GM12878 (cell line): ENCODE data around the gene AFTPH. TPM values are rescaled to one million over a fixed set of nuclear protein-coding genes. Genes with fewer than 3 reads are reported as not detected.

Experiments
- ATAC-seq: fragments of 200-7000 bp; cut with Tn5 transposase; 3 replicates; pipeline ENCODE4 v1.9.1; 2020; ENCODE audit warnings: mild to moderate bottlenecking, moderate library complexity
- BruUV-seq: library from RNA; stranded (reverse); fragments of 400-500 nt; replicated peaks from 2 replicates; lab custom pipeline; 2021; lab: Mats Ljungman, UMichigan
- CTCF ChIA-PET: fragments of 300-600 bp; sonication (Branson Sonifier 250); formaldehyde crosslinking; extraction: SDS; loops from one replicate; lab custom pipeline; 2021; ENCODE audit warnings: inconsistent platforms; lab: Yijun Ruan, JAX
- POLR2A ChIA-PET: fragments of 350-600 bp; formaldehyde crosslinking; extraction: SDS; loops from one replicate; lab custom pipeline; 2021; ENCODE audit warnings: inconsistent platforms; lab: Charles Lee
- RAD21 ChIA-PET: fragments of 300-600 bp; sonication (Branson Sonifier 250); formaldehyde crosslinking; loops from one replicate; lab custom pipeline; 2023; ENCODE audit warnings: antibody characterized with exemption; ENCODE audit not compliant: unreplicated experiment; lab: Charles Lee
- SMC1A ChIA-PET: fragments of 300-600 bp; sonication (Branson Sonifier 250); formaldehyde crosslinking; loops from one replicate; lab custom pipeline; 2023; ENCODE audit not compliant: unreplicated experiment, uncharacterized antibody; lab: Charles Lee
- DNase-seq: peaks from one replicate; pipeline ENCODE4 v3.0.0-alpha.2; 2011; ENCODE audit warnings: low read depth, low spot score
- FAIRE-seq: peaks from 3 replicates; lab custom pipeline; 2011; peaks lifted over from hg19 to GRCh38; lab: Jason Lieb, UNC
- H2AFZ ChIP-seq: 2 replicates; pipeline ENCODE4 v1.6.0; 2011; ENCODE audit warnings: low read depth, low read length, control low read depth; ENCODE audit not compliant: control insufficient read depth
- H3K27ac ChIP-seq: 2 replicates; pipeline ENCODE4 v1.5.1; 2011; ENCODE audit warnings: control low read depth; ENCODE audit not compliant: control insufficient read depth, insufficient read depth
- H3K27me3 ChIP-seq, 2 experiments: replicated peaks in 1 of 2; 2 replicates each; pipeline versions ENCODE4 v1.6.0 to v1.6.1; 2011; ENCODE audit warnings: low read length in 1 of 2; ENCODE audit not compliant: control insufficient read depth in 2 of 2, insufficient read depth in 2 of 2
- H3K36me3 ChIP-seq, 2 experiments: 2 replicates each; pipeline ENCODE4 v1.5.1; 2011; ENCODE audit warnings: low read length in 1 of 2; ENCODE audit not compliant: control insufficient read depth in 2 of 2, insufficient read depth in 2 of 2
- H3K4me1 ChIP-seq: 2 replicates; pipeline ENCODE4 v1.6.1; 2011; ENCODE audit warnings: mild to moderate bottlenecking, low read length, moderate library complexity, mixed read lengths; ENCODE audit not compliant: control insufficient read depth, insufficient read depth
- H3K4me2 ChIP-seq: 2 replicates; pipeline ENCODE4 v1.6.0; 2011; ENCODE audit warnings: control low read depth; ENCODE audit not compliant: control insufficient read depth, insufficient read depth
- H3K4me3 ChIP-seq: fragments of 200-600 bp; sonication (generic); 2 replicates; pipeline ENCODE4 v1.5.1; 2016
- H3K79me2 ChIP-seq: 2 replicates; pipeline ENCODE4 v1.6.0; 2011; ENCODE audit warnings: low read length; ENCODE audit not compliant: control insufficient read depth, insufficient read depth
- H3K9ac ChIP-seq: 2 replicates; pipeline ENCODE4 v1.8.0; 2011; ENCODE audit warnings: low read length, control low read depth, mixed read lengths; ENCODE audit not compliant: control insufficient read depth, insufficient read depth
- H3K9me3 ChIP-seq: replicated peaks from 3 replicates; pipeline ENCODE4 v1.5.1; 2011; ENCODE audit warnings: mild to moderate bottlenecking, low read length; ENCODE audit not compliant: control insufficient read depth, insufficient read depth
- H4K20me1 ChIP-seq: 2 replicates; pipeline ENCODE4 v1.6.0; 2011; ENCODE audit not compliant: control insufficient read depth, insufficient read depth
- ESRRA ChIP-seq: IDR thresholded peaks from 2 replicates; pipeline ENCODE4 v1.6.1; 2012; ENCODE audit warnings: mild to moderate bottlenecking, low read length, improper control_type of control experiment
- RAD21 ChIP-seq: IDR thresholded peaks from 2 replicates; pipeline ENCODE4 v1.6.1; 2011; ENCODE audit warnings: mild to moderate bottlenecking, low read depth, low read length, moderate library complexity; ENCODE audit not compliant: insufficient read depth
- WGBS: methylation state at CpG from one replicate; pipeline ENCODE4 v1.1.6; 2016; ENCODE audit warnings: low lambda C conversion rate; ENCODE audit not compliant: insufficient replicate concordance, insufficient coverage; ENCODE audit errors: missing lambda C conversion rate; 5-methylcytosine and 5-hydroxymethylcytosine counted together
- in situ Hi-C: fragments of 300-500 bp; cut with MboI; formaldehyde crosslinking; loops from 9 replicates; pipeline ENCODE4 v1.14.3; 2018; ENCODE audit warnings: mixed read lengths
- intact Hi-C: fragments of 100-400 bp; cut with micrococcal nuclease; formaldehyde crosslinking; loops from one replicate; pipeline ENCODE4 v1.14.2; 2022; ENCODE audit not compliant: unreplicated experiment
- polyA plus RNA-seq, 11 experiments: library from polyadenylated mRNA; depleted of rRNA in 4 of 11; unstranded in 6 of 11; stranded (reverse) in 5 of 11; fragments of >200 nt; fragmentation: Nextera tagmentation in 4 of 11; fragmentation: Illumina TruSeq in 1 of 11; extraction: Ambion mirVana in 4 of 11; extraction: Trizol in 1 of 11; gene quantifications; 1 replicate in 1 of 11; 2 replicates in 10 of 11; pipeline versions ENCODE4 v1.2.1 to v1.2.3, GENCODE V29; 2011 to 2016; ENCODE audit warnings: inconsistent platforms in 2 of 11, missing spikeins in 2 of 11, low read depth in 1 of 11
- total RNA-seq, 4 experiments: library from RNA; depleted of rRNA in 3 of 4; stranded (reverse); fragments of >200 nt in 3 of 4; fragmentation: Illumina TruSeq in 1 of 4; extraction: Trizol in 1 of 4; gene quantifications; 2 replicates each; pipeline versions ENCODE4 v1.2.1 to v1.2.3, GENCODE V29; 2013 to 2021
- TF ChIP-seq, protein P1 (sequence below): fragments of 450-650 bp; IDR thresholded peaks from 2 replicates; pipeline ENCODE4 v1.6.1; 2017; ENCODE audit warnings: mild to moderate bottlenecking, moderate library complexity
- TF ChIP-seq, protein P2 (sequence below): fragments of 450-650 bp; IDR thresholded peaks from 2 replicates; pipeline ENCODE4 v1.6.1; 2017; ENCODE audit warnings: borderline replicate concordance

Gene AFTPH
- total and polyA plus RNA-seq, 10 of the 15 experiments (the other 5 are each of a cell fraction or from before 2014, with no cell fraction given), result 25.6 to 77.3 (median 39.5) TPM

GRCh38 chr2:64481665-64482064, 42.5 kb upstream of the AFTPH start (continued):
- no peak for TF ChIP-seq RAD21

DNA sequence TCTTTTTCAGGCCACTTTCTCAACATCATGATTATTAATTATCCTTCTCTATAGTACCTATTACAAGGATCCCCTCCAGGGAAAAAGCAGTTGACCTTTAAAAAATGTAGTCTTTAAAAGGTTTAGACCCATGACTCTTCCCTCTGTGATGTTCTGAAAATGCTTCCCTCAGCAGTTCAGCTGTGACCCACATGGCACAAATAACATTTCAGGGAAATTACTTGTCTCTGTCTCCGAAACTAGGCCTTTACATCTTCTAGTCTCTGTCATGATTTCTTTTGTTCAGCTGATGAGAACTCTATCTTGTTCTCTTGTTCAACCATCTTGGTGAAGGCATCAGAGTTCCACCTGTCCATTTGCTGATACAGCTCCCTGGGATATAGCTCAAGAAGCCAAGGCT, 41.9 kb upstream of the AFTPH start:
- ChIA-PET SMC1A (interaction anchor here (0.9 to 14.7 kb wide), 5 partner anchors 9 to 153 kb away, joined by 4 to 300 read pairs (median 5); no protein-coding TSS in a partner anchor), CTCF (interaction anchor here (0.6 to 12.8 kb wide), 4 partner anchors 9 to 552 kb away, joined by 3 to 467 read pairs (median 4); no protein-coding TSS in a partner anchor), POLR2A (interaction anchor here (1.1 kb wide), 1 partner anchor 8 kb away, joined by 3 read pairs; no protein-coding TSS in a partner anchor), RAD21 (interaction anchor here (1.4 to 14.6 kb wide), 2 partner anchors 23 to 153 kb away, joined by 3 to 240 read pairs; no protein-coding TSS in a partner anchor)
- no peak overlapping the region for H3K27ac ChIP-seq
- no peak overlapping the region for H3K4me2 ChIP-seq
- no peak for TF ChIP-seq ESRRA
- TF ChIP-seq, protein P1, sequence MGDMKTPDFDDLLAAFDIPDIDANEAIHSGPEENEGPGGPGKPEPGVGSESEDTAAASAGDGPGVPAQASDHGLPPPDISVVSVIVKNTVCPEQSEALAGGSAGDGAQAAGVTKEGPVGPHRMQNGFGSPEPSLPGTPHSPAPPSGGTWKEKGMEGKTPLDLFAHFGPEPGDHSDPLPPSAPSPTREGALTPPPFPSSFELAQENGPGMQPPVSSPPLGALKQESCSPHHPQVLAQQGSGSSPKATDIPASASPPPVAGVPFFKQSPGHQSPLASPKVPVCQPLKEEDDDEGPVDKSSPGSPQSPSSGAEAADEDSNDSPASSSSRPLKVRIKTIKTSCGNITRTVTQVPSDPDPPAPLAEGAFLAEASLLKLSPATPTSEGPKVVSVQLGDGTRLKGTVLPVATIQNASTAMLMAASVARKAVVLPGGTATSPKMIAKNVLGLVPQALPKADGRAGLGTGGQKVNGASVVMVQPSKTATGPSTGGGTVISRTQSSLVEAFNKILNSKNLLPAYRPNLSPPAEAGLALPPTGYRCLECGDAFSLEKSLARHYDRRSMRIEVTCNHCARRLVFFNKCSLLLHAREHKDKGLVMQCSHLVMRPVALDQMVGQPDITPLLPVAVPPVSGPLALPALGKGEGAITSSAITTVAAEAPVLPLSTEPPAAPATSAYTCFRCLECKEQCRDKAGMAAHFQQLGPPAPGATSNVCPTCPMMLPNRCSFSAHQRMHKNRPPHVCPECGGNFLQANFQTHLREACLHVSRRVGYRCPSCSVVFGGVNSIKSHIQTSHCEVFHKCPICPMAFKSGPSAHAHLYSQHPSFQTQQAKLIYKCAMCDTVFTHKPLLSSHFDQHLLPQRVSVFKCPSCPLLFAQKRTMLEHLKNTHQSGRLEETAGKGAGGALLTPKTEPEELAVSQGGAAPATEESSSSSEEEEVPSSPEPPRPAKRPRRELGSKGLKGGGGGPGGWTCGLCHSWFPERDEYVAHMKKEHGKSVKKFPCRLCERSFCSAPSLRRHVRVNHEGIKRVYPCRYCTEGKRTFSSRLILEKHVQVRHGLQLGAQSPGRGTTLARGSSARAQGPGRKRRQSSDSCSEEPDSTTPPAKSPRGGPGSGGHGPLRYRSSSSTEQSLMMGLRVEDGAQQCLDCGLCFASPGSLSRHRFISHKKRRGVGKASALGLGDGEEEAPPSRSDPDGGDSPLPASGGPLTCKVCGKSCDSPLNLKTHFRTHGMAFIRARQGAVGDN, result no peak
- TF ChIP-seq, protein P2, sequence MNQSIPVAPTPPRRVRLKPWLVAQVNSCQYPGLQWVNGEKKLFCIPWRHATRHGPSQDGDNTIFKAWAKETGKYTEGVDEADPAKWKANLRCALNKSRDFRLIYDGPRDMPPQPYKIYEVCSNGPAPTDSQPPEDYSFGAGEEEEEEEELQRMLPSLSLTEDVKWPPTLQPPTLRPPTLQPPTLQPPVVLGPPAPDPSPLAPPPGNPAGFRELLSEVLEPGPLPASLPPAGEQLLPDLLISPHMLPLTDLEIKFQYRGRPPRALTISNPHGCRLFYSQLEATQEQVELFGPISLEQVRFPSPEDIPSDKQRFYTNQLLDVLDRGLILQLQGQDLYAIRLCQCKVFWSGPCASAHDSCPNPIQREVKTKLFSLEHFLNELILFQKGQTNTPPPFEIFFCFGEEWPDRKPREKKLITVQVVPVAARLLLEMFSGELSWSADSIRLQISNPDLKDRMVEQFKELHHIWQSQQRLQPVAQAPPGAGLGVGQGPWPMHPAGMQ, result no peak
- ATAC-seq (no peak), FAIRE-seq (no peak), DNase-seq (no peak)
- H3K4me3 ChIP-seq, result no peak overlapping the region
- no peaks in the 10 kb centered on the region for H3K27me3 ChIP-seq
- BruUV-seq, result no TSS peak
- H3K79me2 ChIP-seq, result no peaks in the 10 kb centered on the region
- no peaks in the 10 kb centered on the region for H3K9me3 ChIP-seq
- no peak overlapping the region for H3K9ac ChIP-seq
- intact Hi-C loops, result no loop called here
- no peaks in the 10 kb centered on the region for H4K20me1 ChIP-seq
- H2AFZ ChIP-seq, result no peak overlapping the region
- no peaks in the 10 kb centered on the region for H3K4me1 ChIP-seq
- 0% methylated on average over 1 of the region's 1 CpG for WGBS
- no peaks in the 10 kb centered on the region for H3K36me3 ChIP-seq
- in situ Hi-C loops, result no loop called here
